AG09309 (cell line): Measurements from ENCODE around the gene EPHB1.
"Not testable (repeated sequence)": the region's sequence is repeated elsewhere in the genome, so short reads cannot be mapped to it uniquely, and the experiment has no call there.

Experiments
- DNase-seq: peaks from one replicate; pipeline ENCODE4 v3.0.0-alpha.2; 2010; ENCODE audit warnings: low read depth
- H3K4me3 ChIP-seq: 2 replicates; pipeline ENCODE4 v1.5.1; 2011; ENCODE audit warnings: mild to moderate bottlenecking, low read depth, low read length, moderate library complexity; ENCODE audit not compliant: control insufficient read depth
- CTCF ChIP-seq: IDR thresholded peaks from 2 replicates; pipeline ENCODE4 v1.5.1; 2011; ENCODE audit warnings: mild to moderate bottlenecking, low read depth, low read length, inconsistent platforms; ENCODE audit not compliant: insufficient read depth, control insufficient read depth; ENCODE audit errors: missing control alignments

Gene EPHB1

DNA sequence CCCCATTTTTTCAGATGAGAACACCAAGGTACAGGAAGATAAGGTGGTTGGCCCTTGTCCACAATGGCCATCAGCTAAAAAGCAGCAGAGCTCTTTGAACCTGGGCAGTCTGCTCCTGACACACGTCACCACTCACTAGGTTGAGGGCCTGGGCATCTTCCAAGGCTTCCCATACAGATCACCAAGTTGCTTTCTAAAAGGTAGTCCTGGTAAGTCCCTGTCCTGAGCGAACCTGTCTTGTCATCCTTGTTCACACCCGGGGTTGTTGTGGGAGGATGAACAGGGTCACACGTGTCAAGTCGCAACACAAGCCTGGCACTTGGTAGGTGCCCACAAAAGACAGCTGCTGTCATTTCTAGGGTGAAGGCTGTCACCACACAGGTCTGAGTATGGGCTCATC, 260.4 kb downstream of the EPHB1 start:
- no peak for DNase-seq
- no peak overlapping the region for H3K4me3 ChIP-seq
- TF ChIP-seq CTCF = no peak

GRCh38 chr3:135056084-135056730, 261.1 kb downstream of the EPHB1 start:
- TF ChIP-seq CTCF = no peak
- no peak for DNase-seq

DNA sequence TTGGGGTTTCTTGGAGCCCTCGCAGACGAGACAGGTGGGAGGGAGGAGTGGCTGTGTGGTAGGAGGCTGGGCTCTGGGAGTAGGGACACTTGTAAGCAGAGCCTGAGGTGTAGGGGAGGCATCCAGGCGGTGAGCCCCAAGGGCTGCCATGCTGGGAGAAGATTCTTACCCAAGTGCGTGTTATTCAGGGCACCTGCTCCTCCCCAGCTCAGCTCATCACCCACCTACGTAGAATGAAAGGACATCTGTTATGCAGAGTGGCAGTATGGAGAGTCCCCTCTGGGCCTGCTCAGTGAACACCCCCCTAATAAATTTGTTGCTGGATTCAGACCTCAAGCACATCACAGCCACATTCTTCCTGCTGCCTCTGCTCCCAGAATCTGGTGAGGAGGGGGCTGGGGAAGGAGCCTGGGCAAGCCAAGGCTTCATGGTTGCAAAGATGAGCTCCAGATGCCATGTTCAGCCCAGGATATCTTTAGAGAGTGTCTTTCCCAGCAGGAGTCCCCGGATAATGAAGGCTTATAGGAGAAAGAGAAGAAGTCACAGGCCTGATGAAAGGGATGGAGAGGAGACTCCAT, 261.8 kb downstream of the EPHB1 start:
- no peak overlapping the region for H3K4me3 ChIP-seq
- no peak for DNase-seq
- TF ChIP-seq CTCF = no peak

More at GRCh38 chr3:135056084-135056730, 261.1 kb downstream of the EPHB1 start:
- H3K4me3 ChIP-seq = no peak overlapping the region

- no peak for DNase-seq
- no peak overlapping the region for H3K4me3 ChIP-seq
- TF ChIP-seq CTCF = no peak
These were observed 262.9 kb downstream of the EPHB1 start for GRCh38 chr3:135057996-135058395.

GRCh38 chr3:135059580-135059979, 264.5 kb downstream of the EPHB1 start:
- no peak overlapping the region for H3K4me3 ChIP-seq
- no peak for DNase-seq
- no peak for TF ChIP-seq CTCF

GRCh38 chr3:135066844-135067727, 272.0 kb downstream of the EPHB1 start:
- H3K4me3 ChIP-seq, DNase-seq: not testable (repeated sequence)

DNA sequence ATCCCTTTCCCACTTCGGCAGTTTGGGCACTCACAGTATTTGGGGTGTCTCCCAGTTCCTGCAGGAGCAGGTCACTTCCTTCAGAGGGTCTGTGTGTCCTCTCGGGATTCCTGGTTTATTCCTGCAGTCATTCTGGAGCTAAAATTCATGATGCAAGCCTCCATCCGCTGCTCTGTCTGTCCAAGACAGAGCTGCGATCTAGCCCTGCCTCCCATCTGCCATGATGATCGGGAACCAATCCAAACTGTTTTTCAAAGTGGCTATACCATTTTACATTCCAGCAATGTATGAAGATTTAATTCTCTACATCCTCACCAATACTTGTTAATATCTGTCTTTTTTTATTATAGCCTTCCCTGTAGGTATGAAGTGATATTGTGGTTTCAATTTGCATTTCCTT, 273.0 kb downstream of the EPHB1 start:
- no peak overlapping the region for H3K4me3 ChIP-seq
- no peak for TF ChIP-seq CTCF

More for the DNA sequence above, 273.0 kb downstream of the EPHB1 start:
- no peak for DNase-seq
